Stimulated activated CD4-positive, alpha-beta T cell treated with anti-CD3 and anti-CD28 coated beads, Interleukin-4, amount 100 ng/mL, for 48 hours (primary cell): ENCODE data around the gene PNMA8A.
"Not testable (repeated sequence)": the region's sequence is repeated elsewhere in the genome, so short reads cannot be mapped to it uniquely, and the experiment has no call there.

Experiments
- DNase-seq, 2 donors: peaks; one replicate each; pipeline ENCODE4 v3.0.0-alpha.2; 2020; ENCODE audit warnings: low read depth in 2 of 2

PNMA8A gene

DNA sequence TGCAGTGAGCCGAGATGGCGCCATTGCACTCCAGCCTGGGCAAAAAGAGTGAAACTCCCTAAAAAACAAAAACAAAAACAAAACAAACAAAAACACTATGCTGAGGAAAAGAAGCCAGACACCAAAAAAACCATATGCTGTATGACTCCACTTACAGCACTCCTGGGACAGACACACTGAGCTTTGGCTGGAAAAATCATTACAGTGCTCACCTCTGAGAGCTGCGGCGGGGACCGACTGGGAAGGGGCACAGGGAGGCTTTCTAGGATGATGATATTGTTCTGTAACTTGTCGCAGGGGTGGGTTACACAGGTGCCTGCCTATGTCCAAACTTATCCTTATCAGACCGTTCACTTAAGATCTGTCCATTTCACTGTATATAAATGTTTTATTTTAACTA is 7.8 kb downstream of the PNMA8A start:
- DNase-seq, result no peak

DNA sequence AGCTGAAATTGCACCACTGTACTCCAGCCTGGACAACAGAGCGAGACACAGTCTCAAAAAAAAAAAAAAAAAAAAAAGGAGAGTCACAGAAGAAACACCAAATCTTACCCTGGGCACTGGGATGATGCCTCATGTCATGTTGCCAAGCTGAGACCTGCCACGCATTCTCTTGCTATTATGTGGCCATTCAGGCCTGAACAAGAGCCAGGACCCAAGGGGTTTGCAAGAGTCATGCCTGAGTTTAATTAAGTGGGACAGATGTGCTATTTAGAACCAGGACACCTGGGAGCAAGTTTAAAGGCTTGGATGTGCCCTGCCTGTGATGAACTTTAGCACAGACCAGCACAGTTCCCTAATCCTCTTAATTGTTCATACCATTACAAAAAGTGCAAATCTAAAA is 9.8 kb downstream of the PNMA8A start:
- DNase-seq, result no peak

DNA sequence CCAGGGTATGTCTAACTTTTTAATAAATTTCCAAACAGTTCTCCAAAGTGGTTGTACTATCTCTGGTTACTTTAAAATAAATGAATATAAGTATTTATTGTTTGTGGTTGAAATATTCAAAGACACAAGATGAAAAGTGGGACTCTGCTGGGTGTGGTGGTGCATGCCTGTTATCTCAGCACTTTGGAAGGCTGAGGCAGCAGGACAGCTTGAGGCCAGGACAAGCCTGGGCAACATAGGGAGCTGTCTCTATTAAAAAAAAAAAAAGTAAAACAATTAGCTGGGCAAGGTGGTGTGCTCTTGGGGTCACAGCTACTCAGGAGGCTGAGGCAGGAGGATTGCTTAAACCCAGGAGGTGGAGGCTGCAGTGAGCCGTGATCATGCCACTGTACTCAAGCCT is 10.4 kb downstream of the PNMA8A start:
- no peak for DNase-seq

DNA sequence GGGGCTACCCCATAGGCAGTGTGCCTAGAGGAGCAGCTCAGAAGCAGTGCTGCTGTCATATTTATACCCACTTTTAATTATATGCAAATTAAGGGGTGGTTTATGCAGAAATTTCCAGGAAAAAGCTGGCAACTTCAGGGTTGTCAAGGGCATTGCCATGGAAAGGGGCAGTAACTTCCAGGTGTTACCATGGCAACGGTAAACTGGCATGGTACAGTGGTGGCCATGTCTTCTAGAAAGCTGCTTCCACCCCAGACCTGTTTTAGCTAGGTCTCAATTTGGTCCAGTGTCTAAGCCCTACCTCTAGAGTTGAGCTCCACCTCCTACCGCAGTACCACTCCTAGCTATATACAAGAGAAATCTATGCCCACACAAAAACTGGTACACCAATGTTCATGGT is 11.3 kb downstream of the PNMA8A start:
- DNase-seq, result no peak

DNA sequence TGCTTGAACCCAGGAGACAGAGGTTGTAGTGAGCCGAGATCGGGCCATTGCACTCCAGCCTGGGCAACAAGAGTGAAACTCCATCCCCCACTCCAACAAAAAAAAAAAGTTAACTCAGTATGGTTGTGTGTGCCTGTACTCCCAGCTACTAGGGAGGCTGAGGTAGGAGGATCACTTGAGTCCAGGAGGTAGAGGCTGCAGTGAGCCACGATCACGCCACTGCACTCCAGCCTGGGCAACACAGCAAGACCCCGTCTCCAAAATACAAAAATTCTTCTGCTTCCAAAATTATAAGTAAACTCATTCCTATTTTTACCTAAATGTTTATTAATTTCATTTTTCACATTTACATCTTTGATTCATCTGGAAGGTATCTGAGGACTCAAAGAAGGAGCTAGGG is 14.4 kb downstream of the PNMA8A start:
- DNase-seq, result no peak

DNA sequence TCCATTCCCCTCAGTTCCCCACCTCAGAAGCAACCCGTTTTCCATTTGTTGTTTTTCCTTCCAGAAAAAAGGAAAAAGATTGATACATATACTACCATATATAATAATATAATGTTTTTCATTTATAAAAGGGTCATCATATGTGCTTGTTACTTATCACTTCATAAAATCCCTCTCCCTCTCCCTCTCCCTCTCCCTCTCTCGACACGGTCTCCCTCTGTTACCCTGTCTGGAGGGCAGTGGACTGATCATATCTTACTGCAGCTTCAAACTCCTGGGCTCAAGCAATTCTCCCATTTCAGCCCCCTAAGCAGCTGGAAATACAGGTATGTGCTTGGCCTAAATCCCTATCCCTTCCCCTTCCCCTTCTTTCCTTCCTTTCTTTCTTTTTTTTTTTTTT is 17.1 kb downstream of the PNMA8A start:
- DNase-seq, result no peak

DNA sequence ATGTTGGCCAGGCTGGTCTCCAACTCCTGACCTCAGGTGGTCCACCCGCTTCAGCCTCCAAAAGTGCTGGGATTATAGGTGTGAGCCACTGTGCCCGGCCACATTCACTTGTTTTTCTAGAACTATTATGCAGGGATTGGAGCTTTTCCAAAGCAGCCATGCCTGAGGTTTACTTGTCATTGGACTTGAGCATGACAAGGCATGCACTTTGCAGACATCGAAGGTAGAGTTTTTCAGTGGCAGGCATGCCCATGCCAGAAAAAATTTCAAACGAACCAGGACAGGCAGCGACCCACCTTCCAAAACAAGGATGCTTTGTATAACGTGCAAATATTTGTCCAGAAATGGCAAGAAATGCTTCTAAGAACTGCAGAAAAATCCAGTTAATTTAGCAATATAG is 17.7 kb downstream of the PNMA8A start:
- DNase-seq, result no peak

DNA sequence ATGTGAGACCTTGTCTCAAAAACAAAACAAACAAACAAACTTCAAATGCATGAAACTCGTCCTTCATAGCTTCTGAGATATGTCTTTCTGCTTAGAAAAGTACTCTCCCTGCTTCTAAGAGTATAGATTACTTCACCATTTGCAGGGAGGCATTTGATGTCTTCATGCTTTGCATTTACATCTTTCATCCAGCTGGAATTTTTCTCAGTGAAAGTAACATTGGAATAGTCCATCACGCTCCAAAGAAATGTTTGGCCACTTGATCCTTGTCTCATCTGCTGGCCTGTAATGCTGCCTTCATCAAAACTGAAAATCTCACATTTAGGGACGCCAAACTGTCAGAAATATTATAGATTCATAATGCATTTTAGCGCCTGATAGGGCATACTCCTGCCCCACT is 19.2 kb downstream of the PNMA8A start:
- no peak for DNase-seq

DNA sequence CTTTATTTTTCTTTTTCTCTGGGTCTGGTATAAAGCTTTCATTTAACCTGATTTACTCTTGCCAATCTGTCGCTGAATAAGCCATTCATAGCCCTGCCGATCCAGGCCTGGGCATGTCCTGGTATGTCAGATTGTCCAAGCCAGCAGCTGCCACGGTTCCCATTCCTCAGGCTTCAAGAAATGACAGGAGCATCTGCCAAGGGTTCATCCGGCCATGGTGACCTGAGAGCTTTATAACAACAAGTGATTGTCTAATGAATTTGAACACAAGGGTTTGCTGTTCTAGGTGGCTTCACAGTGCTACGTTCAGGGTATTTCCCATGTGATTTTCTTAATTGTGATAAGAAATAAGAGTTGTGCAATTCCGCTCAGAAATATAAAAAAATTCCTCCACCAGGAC is 20.0 kb downstream of the PNMA8A start:
- no peak for DNase-seq

DNA sequence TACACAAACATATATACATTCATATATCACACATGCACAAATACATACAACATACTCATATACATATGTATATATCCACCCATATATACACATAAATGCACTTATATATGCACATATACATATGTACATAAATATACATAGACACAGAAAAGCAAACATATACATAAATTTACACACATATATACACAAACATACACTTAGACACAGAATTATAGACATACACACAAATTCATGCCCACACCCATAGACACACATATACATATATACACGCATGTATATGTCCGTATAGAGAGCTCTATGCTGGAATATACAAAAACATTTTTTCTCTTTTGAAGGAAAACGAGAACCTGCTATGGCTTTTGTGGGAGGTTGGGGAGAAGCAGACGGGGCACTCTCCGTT is 20.6 kb downstream of the PNMA8A start:
- DNase-seq, result no peak

DNA sequence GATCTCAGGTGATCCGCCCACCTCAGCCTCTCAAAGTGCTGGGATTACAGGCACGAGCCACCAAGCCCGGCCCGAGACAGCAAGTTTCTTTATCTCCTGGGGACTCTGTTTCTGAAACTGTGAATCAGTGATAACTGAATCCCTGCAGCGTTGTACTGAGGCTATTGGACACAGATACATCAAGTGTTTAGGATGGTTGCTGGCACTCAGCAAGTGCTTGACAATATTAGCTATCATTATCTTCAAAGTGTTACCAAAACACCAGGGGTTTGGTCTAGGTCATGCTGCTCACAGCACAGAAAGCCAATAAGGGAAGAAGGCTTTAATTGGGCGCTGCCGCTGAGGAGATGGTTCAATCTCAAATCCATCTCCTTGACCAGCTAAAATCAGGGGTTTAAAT is 22.1 kb downstream of the PNMA8A start:
- DNase-seq, result no peak

DNA sequence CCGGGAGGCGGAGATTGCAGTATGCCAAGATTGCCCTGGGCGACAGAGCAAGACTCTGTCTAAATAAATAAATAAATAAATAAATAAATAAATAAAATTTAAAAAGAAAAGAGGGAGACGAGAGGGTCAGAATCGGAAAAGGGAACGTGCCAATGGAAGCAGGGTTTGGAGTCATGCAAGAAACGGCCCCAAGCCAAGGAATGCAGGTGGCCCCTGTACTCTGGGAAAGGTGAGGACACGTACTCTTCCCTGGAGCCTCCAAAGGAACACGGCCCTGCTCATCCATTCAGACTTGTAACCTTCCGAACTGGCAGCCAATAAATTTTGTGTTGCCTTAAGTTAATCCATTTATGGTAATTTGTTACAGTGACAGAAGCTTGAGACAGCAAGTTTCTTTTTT is 22.8 kb downstream of the PNMA8A start:
- DNase-seq, result no peak

DNA sequence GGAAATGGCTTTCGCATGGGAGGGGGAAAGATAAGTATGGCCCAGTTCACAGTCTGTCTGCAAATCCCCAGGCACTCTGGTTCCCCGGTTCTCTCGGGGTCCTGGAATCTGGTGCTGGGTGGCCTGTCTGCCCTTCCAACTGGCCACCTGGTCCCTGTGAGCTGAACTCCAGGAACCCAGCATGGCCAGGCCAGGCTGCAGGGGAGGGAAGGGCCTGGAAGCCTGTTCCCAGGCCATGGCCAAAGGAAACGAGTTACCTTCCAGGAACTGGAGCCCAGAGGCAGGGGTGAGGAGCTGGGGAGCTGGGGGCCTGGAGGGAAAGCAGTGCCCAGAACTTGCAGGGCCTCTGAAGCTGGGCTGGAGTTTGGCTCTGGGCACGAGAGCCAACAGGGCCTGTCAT is 23.5 kb downstream of the PNMA8A start:
- no peak for DNase-seq

DNA sequence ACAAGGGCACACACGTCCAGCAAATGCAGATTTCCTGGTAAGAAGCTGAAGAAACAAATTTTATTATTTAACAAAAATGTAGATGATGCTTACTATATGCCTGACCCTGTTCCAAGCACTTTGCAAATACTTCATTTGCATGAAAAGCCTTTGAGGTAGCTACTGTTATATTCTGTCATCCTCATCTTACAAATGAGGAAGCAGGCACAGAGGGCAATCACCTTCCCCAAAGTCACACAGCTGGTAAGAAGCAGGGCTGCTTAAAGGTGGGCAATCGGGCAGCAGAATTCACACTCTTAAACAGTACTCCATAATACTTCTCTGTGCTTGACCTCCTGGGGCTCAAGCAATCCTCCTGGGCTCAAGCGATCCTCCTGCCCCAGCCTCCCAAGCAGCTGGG is 24.4 kb downstream of the PNMA8A start:
- no peak for DNase-seq

DNA sequence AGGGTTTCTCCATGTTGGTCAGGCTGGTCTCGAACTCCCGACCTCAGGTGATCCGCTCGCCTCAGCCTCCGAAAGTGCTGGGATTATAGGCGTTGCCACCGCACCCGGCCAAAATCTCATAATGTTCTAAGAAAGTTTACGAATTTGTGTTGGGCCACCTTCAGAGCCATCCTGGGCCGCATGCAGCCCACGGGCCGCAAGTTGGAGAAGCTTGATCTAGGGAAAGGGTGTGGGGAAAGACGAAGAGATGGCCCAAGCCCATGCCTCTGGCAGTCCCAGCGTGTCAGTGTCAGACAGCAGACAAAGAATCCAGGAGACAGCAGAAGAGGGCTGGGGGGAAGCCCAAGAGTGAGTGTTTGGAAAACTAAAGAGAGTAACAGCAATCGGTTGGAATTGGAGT is 25.3 kb downstream of the PNMA8A start:
- DNase-seq, result no peak

DNA sequence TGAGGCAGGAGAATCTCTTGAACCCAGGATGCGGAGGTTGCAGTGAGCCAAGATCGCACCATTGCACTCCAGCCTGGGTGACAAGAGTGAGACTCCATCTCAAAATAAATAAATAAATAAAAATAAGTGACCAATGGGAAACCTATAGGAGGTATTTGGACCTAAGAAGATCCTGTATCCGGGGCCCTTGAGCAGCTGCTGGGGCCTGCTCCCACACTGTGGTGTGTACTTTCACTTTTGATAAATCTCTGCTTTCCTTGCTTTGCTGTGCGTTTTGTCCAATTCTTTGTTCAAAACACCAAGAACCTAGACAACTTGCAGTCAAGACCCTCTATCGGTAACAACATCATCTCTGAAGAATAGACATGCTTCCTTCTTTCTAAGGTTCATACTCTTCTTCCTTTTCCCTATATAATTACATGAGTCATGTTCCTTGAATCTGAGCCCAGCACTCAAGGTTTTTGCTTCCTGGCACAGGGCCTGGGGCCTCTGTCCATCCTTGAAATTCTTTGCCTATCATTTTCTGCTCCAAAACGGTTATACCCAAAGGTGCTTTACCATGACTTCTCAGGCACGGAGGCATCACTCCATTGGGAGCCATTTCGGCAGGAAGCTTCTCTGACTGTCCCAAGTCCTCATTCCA is 28.4 kb downstream of the PNMA8A start:
- DNase-seq, result no peak

DNA sequence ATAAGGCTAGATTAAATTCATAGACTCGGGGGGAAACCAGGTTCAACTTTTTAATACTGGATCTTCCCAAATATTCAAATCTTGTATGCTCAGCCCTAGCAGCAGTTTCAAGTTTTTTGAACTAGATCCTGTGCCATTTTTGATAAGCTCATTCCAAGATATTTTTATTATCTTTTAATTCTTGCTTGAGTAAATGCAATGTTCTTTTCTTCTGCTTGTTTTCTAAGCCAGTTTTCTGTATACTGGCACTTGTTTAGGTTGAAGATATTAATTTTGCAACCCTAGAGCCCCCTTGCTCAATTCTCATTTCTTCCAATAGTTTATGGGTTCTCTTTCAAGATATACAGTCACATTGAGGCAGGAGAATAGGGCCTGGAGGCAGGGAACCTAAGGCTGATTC is 29.5 kb downstream of the PNMA8A start:
- DNase-seq, result no peak

DNA sequence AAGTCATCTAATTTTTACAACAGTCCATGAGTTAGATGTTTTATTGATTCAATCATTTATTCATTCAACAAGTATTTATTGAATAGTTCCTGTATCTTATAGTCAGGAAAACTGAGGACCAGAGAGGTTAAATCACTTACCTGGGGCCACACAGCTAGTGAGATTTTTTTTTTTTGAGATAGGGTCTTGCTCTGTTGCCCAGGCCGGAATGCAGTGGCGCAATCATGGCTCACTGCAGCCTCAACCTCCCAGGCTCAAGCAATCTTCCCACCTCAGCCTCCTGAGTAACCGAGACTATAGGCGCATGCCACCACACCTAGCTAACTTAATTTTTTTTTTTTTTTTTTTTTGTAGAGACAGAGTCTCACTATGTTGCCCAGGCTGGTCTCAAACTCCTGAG is 35.7 kb downstream of the PNMA8A start:
- not testable (repeated sequence) for DNase-seq

DNA sequence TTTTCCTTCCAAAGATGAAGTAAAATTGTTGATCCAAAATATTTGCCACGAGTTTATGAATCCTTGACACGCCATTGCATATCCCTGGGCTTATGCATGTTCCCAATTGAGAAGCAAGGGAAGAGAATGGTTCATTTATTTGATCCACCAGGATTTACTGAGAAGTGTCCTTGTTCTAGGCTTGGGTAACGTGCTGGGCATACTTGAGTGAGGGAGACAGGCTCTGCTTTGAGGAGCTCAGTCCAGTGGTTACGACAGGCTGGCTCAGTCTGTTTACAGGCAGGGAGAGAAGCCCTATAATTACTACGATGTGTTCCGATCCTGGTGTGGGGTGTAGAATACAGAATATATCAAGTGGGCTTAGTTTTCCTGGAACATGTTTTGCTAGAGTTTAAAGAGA is 36.4 kb downstream of the PNMA8A start:
- DNase-seq, result no peak

DNA sequence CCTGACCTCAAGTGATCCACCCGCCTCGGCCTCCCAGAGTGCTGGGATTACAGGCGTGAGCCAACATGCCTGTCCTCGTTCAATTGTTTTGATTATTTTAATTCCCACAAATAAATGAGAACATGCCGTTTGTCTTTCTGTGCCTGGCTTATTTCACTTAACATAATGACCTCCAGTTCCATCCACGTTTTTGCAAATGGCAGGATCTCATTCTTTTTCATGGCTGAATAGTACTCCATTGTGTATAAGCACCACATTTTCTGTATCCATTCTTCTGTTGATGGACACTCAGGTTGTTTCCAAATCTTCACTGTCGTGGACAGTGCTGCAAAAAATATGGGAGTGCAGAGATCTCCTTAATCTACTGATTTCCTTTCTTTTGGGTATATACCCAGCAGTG is 37.9 kb downstream of the PNMA8A start:
- DNase-seq, result not testable (repeated sequence)

DNA sequence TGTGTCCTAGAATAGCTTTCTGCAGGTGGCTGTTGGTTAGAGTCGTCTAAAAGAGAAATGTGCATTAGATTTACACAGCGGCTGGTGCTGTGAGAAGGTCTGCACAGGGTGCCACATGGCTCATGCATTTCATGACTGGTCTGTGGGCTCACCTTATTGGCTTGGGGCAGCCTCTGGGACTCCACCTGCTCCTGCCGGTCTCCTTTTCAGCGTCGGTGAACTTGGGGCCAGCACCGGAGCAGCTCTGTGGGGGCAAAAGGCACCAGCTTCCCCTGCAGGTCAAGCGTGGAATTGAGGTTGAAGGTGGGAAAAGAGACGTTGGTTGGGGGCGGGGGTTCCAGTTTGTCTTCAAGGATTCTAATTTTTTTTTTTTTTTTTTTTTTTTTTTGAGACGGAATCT is 39.5 kb downstream of the PNMA8A start:
- DNase-seq, result no peak

DNA sequence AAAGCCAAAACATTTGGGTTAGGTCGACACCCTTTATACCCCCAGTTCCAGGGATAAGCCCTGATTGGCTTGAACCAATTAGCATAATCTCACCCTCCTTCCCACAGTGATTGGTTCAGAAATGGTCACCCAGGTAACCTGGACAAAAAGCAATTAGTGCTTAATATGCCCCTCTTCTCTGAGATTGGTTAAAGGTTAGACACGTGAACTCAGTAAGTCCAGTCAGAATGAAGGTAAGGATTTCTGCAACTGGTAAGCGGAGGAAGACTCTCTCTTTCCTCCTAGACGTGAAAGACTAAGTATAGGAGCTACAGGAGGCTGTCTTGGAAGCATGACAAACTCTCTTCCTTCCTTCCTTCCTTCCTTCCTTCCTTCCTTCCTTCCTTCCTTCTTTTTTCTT is 41.4 kb downstream of the PNMA8A start:
- DNase-seq, result no peak

DNA sequence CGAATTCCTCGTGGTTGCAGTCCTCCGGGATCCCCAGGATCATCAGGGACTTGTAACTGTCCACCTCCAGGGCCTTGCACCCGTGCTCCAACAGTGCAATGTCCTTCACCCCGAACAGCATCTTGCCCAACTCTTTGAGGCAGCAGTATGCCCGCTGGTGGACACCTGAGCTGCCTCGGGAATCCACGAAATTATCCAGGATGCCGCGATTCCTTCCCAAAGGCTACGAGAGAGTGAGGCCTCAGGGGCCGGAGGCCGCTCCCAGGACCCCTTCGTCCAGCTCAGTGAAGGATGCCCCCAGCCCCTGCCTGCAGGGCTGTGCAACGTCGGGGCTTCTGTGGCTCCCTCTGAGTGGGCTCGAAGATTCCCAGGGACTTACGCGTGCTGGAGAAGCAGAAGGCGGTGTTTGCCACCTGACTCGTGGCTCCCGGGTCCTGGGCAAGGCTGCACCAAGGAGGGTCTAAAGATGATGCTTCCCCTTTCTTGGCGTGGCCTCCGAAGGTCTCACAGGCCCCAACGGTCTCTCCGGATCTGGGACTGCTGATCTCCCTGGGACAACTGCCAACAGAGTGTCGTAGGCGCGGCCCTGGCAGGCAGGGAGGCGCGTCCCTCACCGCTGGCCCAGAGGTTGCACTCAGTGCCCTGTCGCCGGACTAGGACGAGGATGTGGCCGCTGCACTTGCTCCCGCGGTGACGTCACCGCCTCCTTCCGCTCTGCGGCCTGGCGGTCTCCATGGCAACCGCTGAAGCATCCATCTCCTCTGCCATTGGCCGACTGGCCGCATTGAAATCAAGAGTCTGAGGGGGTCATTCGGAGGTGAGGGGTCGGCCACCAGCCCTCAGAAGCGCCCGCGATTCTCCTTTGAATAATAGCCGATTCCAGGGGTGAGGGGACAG is 42.9 kb downstream of the PNMA8A start, which contains the start of gene PNMA8C:
Gene PNMA8C (minus strand): TSS at position 698 of the 897 bp plus-strand sequence. CDS start 577 bp downstream, at position 121.
- peak; percentile 42 to 45 for DNase-seq
